T-helper 1 cell treated with Interleukin-12 subunit alpha and Interleukin-12 subunit beta and Interleukin-4 antibody, amounts not matched to agents 30 ng/mL and 1 ng/mL, for 36 hours (primary cell): ENCODE measurements around the gene TAB3. TPM values are rescaled to one million over a fixed set of nuclear protein-coding genes. Genes with fewer than 3 reads are reported as not detected.

Source experiments
- intact Hi-C: fragments of 100-400 bp; cut with micrococcal nuclease; formaldehyde crosslinking; loops from one replicate; pipeline ENCODE4 v1.15.1; 2024
- total RNA-seq: library from RNA; stranded (reverse); gene quantifications from 2 replicates; pipeline ENCODE4 v1.2.3, GENCODE V29; 2022

The TAB3 gene
- total RNA-seq, 1 donor from 2014 or later = 27.4 TPM

DNA sequence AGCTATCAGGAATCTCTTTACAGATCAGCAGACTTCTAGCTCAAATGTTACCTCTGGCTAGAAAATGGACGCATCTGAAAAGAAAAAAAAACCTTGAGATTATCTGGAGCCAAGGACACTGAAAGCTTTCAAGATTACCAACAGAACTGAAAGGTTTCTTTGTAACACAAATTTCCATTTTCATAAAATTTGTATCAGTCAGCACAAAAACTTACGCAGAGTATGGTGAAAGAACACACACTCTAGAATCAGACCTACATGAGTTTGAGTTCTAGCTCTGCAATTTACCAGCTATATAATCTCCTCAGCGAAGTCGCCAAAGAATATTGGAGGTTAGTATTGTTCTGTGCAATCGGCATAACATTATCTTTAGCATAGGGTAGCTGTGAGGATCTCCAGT lies 1.8 kb downstream of the TAB3 start:
- intact Hi-C loops = no loop called here

DNA sequence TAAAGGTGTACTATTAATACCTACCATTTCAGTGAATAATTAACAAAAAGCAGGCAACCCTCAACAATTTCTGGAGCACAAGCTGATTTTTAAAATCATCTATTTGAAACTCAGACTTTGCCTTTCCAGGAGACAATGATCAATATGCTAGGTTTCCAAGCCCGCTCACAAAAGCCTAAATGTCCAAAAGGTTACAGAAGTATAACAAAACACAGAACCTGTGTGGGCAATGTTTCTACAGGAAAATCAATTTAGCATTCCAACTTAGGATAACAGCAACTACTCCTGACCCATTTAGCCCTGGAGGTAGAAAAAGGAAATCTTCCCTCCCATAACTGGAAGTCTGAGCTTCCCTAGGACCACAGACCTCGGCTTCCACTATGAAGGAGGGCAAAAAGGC lies 3.9 kb downstream of the TAB3 start:
- intact Hi-C loops = no loop called here

DNA sequence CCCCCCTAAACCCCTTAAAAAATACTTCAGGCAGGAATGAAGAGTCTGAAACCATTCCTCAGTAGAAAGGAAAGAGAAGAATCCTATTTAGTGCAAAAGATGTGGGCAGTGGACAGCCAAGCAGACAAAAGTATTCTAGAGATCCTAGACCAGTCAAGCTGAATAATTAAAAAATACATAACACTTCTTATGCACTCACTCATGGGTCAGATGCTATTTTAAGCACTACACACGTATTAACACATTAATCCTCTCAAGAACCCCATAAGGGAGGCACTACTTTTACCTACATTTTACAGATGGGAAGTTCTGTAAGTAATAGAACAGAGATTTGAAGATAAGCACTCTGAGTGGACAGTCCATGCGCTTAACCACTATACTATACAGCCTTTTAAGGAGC lies 5.9 kb downstream of the TAB3 start:
- intact Hi-C loops = no loop called here

DNA sequence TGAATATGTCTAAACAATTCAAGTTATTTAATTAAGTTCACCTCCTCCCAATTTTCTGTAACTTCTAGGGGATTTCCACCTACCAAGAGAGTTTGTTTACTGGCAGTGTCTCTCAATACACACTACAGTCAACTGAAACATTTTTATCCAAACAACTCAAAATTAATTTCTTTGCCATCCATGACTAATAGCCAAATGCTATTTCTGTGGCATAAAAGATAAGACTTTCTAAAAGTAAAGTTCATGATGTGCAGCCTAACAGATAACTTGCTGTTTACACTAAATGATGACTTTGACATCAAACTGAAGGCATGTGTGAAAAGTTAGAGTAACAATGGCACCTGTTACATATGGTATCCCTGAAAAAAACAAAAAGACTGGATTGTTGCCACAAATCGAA lies 7.3 kb downstream of the TAB3 start:
- intact Hi-C loops = no loop called here

DNA sequence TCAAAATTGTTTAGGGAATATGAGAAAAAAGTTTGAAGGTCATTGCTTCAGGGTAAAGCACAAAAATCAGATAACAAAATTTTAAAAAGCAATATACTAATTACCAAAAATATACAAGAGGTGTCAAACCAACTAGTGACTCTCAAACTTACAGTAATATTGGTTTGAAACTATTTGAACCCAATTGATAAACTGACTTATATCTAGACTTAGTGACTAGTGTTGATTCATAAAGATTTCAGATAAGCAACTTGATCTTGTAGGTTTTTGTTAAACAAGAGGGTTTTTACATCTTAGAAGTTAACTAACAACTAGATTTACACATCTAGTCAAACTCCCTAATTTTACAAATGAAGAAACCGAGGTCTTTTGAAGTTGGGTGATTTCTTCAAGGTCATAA lies 7.7 kb downstream of the TAB3 start:
- intact Hi-C loops = no loop called here

DNA sequence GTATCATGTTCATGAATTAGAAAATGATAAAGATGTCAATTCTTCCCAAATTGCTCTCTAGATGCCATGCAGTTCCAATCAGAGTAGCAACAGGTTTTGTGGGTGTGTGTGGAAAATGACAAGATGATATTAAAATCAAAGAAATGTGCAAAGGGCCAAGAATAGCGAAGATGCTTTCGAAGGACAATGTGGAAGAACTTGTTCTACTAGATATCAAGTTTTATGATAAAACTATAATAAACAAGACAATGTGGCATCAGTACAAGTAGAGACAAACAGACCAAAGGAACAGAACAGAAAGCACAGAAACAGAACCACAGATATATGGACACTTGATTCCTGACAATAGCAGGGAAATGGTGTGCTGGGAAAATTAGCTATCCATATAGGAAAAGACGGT lies 9.0 kb downstream of the TAB3 start:
- intact Hi-C loops = no loop called here

DNA sequence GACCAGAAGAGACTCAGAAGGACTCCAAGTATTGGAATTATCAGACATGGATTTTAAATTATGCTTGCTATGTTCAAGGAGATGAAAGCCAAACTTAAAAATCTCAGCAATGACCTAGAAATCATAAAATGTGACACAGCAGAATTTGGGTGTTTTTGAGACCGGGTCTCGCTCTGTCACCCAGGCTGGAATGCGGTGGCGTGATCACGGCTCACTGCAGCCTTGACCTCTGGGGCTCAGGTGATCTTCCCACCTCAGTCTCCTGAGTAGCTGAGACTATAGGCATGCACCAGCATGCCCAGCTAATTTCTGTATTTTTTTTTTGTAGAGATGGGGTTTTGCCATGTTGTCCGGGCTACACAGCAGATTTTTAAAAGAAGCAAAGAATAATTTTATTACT lies 12.7 kb downstream of the TAB3 start:
- intact Hi-C loops = no loop called here

DNA sequence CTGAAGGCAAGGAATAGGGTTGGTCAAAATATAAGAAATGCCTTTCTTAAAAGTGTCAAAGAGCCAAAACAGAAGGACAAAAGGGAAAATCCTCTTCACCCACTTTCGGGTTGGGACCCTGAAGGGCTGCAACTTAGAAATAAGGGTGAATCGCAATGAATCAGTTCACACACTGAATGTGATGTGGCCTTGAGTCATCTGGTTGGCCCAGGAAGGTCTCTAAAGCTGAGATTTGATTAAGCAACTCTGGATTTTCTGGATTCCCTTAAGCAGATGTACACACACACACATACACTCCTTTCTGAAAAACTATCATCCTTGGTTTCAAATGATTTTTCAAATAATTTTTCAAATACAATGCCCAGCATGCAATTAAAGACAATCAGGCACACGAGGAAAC lies 13.1 kb downstream of the TAB3 start:
- intact Hi-C loops = no loop called here

DNA sequence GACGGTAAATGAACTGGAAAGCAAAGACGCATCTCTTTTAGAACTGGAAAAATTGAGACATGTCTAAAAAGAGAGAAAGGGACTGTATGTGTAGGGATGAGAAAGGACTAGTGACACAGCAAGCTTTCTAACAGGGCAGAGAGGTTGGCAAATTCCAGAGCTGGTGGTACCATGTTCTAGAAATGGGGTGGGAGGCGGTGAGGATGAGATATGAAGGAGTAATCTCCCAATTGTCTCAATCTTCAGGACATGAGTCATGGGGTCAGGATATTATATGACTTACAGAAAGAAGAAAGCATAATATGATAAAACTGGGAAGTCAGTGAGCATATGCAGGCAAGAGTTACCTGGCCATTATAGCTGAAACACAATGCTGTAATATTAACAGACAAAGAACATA lies 14.2 kb downstream of the TAB3 start:
- intact Hi-C loops = no loop called here

DNA sequence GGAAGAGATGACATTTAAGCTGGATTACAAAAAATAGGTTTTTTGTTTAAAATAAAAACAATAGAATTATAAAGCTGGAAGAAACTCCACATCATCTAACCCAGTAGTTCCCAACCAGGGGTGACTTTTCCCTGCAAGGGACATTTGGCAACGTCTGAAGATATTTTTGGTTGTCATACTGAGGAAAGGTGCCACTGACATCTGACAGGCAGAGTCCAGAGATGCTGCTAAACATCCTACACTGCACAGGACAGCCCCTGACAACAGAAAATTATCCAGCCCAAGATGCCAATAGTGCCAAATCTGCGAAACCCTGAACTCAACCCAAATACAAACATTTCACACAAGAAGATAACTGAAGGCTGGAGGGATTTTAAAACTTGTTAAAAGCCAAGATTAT lies 18.5 kb downstream of the TAB3 start:
- intact Hi-C loops = no loop called here

DNA sequence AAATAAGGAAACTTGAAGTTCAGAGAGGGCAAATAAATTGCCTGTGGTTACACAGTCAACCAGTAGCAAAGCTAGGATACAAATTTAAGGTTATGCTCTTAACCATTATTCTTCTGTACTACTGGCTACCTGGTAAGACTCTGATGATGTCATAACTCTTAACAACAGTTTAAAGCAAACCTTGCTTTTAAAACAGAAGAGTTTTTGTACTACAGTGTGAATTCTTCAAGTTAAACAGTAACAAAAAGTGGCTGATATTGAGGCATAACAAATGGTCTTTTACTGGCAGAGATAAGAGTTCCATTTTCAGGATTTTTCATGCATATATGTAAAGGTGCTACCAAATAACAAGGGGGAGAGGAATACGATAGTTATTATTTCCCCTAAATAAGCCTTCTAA lies 23.4 kb downstream of the TAB3 start:
- intact Hi-C loops = no loop called here

DNA sequence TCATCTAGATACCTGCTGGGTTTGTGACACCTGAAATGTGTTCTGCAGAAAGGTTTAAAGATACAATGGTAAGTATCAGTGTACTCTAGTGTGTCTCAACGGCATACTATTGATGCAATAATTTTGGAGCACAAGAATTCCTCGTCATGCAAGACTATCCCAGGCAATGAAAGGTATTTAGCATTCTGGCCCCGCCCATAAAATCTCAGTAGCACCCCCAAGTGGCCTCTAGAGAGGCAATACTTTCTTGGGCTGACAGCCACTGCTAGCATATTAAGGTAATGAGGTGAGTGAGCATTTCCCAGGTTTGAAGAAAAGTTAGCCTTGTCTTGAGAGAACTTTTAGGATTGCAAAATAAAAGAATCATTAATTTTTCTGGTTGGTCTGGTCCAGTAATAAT lies 24.0 kb downstream of the TAB3 start:
- intact Hi-C loops = no loop called here

DNA sequence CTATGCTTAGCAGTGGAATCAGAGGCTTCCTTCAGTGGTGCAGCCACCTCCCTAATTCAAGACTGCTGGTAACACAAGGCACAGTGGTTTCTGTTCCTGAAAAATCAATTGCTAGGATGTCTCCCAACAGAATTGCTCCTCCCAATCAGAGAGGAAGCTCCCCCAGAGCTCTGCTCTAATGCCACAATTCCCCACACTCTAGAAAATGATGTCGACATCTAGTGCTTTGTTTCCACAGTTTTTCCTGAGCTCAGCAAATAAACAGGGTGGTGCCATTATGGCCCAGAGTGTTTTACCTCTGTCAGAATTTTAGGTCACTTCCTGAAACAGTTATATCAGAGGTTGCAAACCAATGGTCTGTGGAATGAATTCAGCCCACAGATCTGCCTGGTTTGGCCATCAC lies 24.7 kb downstream of the TAB3 start:
- intact Hi-C loops = no loop called here

DNA sequence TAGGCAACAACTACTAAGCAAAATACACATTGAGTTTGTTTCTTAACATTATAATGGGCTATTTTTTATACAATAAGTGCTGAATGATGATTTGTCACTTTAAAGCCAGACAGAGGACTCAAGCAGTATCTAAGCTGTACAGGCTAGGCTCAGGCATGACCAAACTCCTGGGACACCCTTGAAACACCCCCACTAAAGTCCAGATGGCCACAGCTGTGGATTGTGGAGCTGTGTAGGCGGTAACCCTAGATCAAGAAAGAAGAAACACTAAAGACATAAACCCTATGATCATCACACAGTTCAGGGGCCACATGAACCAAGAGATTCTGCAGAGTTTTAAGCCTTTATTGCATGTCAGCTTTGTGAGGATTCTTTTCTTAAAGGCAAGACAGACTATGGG lies 25.1 kb downstream of the TAB3 start:
- intact Hi-C loops = no loop called here

DNA sequence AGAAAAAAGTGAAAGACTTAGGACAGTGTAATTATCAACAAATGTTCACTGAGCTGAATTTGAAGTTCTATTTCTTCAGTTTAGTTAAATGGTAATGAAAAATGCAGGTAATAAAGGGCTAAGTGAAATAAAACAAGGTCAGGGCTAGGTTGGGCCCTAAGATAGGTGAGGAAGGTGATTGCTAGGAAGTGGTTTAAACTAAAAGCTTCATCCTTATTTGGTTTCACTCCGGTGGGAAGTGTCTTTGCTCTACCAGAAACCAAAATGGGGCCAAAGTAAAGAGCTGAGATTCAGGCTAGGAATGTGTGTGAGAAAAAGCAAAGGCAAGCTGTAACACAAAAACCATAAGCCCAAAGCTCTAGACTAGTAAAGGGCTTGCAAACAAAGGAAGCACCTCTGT lies 31.0 kb downstream of the TAB3 start:
- intact Hi-C loops = no loop called here

DNA sequence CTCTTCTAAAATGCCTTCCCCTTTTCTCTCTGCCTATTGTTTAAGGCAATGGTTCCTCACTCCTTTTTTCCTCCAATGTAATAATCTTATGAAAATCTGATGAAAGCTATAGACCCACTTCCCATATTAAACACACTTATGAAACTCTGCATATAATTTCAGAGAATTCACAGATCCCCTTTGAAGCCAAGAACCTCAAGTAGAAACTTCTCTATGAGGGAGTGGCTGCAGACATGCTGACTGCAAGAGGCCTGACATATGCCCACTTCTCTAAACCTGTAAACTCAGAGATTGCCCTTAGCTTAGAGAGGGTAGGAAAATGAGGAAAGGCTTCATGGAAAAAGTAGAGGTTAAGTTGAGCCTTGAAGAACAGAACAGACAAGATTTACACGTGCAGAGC lies 37.6 kb downstream of the TAB3 start:
- intact Hi-C loops = no loop called here

DNA sequence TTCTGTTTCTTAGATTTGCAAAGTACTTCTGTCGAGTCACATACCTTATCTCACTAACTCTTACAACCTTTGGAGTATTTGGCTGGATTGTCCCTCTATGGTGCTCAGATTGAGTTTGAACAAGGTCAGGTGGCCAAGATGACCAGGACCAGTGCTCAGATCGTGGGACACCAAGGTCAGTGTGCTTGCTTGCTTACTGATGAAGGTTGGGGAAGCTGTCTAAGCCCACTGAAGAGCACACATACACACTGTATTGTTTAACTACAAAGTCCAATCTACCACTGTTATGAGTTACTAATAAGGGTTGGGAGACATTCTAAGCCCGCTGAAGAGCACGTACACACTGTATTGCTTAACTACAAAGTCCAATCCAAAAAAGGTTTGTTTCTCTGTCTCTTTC lies 53.7 kb downstream of the TAB3 start:
- intact Hi-C loops = no loop called here

DNA sequence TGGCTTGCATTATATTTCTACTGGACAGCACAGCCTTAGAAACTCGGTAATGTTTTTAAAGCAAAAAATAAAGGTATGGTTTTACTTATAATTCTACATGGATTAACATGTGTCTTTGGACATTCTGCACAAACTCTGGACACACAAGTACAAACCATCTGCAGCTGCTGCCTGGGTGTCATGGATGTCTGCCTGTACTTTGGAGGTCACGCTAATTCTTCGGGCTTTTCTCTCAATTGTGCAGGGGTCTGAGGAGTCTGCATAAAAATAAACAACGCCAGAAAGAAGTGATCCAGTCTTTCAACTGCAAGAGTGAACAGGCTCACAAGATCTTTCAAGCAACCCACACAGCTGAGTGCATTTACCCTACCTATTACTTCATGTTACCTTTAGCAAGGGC lies 55.2 kb downstream of the TAB3 start:
- intact Hi-C loops = loop anchor here (5.0 kb wide), 3 partner anchors 122 to 257 kb away; partner anchors contain the start of gene TASL

DNA sequence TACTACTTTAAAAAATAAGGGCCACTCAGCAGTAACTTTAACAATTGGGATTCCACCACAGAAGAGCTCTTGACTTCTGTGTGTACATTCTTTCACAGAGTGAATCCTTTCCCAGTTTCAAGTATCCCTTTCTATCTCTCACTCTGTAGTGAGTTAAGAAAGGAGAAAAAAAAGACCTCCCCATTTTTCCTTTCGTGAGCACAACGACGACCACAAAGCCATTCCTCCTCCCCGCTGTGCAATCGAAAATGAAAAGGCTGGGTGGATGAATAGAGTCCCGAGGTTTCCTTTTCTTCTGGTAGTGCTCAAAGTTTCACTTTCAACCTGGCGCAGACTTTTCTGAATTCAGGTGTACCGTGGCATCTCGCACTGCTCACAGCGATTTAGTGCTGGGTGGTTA lies 58.0 kb downstream of the TAB3 start:
- intact Hi-C loops = loop anchor here (1.0 to 5.0 kb wide), 5 partner anchors 58 to 254 kb away; partner anchors contain the start of genes TAB3 and TASL

DNA sequence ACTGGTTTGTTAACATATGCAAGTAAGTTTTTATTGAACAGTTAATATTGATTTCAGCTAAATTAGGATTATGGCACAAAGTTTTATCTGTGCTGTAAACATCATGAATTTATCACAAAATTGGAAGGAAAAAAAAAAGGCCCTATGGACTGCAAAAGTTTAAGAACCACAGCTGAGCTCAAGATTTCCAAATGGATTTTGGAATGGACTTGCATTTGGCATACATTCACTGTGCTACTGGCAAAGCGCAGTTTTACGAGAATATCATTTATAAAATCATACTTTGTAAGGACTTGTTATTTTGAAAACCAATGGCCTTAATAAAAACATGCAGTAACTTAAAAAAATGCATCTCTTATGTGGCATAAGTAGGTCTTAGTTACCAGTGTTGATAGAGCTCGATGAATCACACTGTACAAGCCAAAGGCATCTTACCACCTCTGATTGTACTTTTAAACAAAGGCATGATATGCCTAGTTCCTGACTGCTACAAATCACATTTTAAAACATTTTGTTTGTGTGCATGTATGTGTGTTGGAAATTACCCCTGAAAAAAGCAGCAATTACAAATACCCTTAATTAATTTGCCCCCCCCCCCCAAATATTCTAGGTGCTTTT lies 58.6 kb downstream of the TAB3 start:
- intact Hi-C loops = loop anchor here (2.0 to 5.0 kb wide), 4 partner anchors 58 to 253 kb away; partner anchors contain the start of genes TAB3 and TASL

DNA sequence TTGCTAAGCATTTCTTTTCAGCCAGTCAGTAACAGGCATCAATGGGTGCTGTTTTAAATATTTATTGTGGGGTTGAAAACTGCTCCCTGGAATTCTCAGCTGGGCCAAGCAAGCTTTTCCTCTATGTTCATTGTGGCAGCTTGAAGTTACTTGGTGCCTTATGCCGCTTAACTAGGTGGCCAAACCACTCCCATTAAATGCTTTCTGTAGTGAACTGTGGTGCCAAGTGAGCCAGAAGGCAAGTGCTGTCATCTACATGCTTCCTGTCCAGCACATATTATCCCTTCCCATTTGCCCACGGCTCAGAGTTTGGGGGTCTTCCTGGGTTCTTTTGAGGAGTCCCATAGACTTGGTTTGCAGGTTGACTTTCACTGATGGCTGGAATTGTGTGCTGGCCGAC lies 64.8 kb downstream of the TAB3 start:
- intact Hi-C loops = no loop called here

DNA sequence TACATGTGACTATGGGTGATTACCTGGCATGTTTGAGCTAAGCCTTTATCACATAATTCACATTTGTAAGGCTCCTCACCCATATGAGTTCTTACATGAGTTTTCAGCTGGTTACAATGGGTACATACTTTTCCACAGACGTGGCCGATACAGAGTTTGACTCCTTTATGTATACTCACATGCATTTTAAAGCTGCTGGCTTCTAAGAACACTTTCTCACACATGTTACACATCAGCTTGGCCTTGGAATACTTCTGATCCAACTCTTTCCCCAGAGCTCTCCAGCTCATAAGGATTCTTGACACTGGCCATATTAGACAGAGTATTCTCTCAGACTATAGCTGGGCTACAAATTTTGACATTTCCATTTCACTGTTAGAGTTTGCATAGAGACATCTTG lies 66.3 kb downstream of the TAB3 start:
- intact Hi-C loops = loop anchor here (2.0 kb wide), 1 partner anchor 86 kb away; no protein-coding TSS in a partner anchor

DNA sequence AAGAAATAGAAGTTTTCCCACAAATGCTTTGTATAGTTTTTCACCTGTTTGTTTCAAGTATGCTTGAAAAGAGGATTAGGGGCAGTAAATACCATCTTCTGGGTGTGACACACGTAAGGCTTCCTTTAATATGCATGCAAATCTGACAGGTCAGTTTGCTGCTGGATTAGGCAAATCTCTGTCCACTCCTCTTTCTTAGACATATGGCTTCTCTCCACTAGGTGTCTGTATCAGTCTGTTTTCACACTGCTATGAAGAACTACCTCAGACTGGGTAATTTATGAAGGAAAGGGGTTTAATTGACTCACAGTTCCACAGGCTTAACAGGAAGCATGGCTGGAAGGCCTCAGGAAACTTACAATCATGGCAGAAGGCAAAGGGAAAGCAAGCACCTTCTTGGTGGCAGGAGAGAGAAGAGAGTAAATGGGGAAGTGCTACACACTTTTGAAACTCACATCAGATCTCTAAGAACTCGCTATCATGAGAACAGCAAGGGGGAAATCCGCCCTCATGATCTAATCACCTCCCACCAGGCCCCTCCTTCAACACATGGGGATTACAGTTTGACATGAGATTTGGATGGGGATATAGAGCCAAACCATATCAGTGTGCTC lies 66.9 kb downstream of the TAB3 start:
- intact Hi-C loops = loop anchor here (2.0 kb wide), 1 partner anchor 85 kb away; no protein-coding TSS in a partner anchor
